HEK293 (cell line): ENCODE measurements around the gene MAP4K4.

Experiments used
- CTCF ChIA-PET: fragments of 350-600 bp; formaldehyde crosslinking; extraction: SDS; loops from one replicate; lab custom pipeline; 2021; ENCODE audit warnings: antibody characterized with exemption; lab: Yijun Ruan, JAX
- POLR2A ChIA-PET: fragments of 300-600 bp; formaldehyde crosslinking; extraction: SDS; loops from one replicate; lab custom pipeline; 2020; ENCODE audit warnings: antibody characterized with exemption, inconsistent platforms; lab: Yijun Ruan, JAX
- H3K27ac ChIP-seq: fragments of 200-500 bp; sonication (Bioruptor generic); 2 replicates; pipeline ENCODE4 v1.5.1; 2014; ENCODE audit warnings: low read depth, low read length, control low read depth, inconsistent platforms; ENCODE audit errors: extremely low read depth
- H3K36me3 ChIP-seq, 2 experiments: fragments of 200-500 bp in 1 of 2; sonication (Bioruptor generic) in 1 of 2; 1 replicate in 1 of 2; 2 replicates in 1 of 2; pipeline ENCODE4 v1.5.1; 2014 to 2017; ENCODE audit warnings: inconsistent platforms in 2 of 2, low read length in 2 of 2; ENCODE audit not compliant: control insufficient read depth in 2 of 2, insufficient read depth in 1 of 2
- H3K4me1 ChIP-seq: fragments of 200-500 bp; sonication (Bioruptor generic); 2 replicates; pipeline ENCODE4 v1.5.1; 2014; ENCODE audit warnings: mild to moderate bottlenecking, low read length, inconsistent platforms; ENCODE audit not compliant: control insufficient read depth, insufficient read depth
- H3K4me3 ChIP-seq: 2 replicates; pipeline ENCODE4 v1.5.1; 2011; ENCODE audit warnings: low read depth, mild to moderate bottlenecking, control low read depth, low read length, moderate library complexity
- H3K9me3 ChIP-seq: fragments of 200-500 bp; sonication (Bioruptor generic); 2 replicates; pipeline ENCODE4 v1.5.1; 2014; ENCODE audit warnings: low read depth, low read length, inconsistent platforms; ENCODE audit not compliant: control insufficient read depth, insufficient read depth
- FEZF1 ChIP-seq: fragments of 450-650 bp; formaldehyde crosslinking; IDR thresholded peaks from 2 replicates; pipeline ENCODE4 v1.5.1; 2016; ENCODE audit warnings: missing biosample characterization, missing genetic modification characterization
- GFI1B ChIP-seq: fragments of 450-650 bp; formaldehyde crosslinking; IDR thresholded peaks from 2 replicates; pipeline ENCODE4 v1.5.1; 2016; ENCODE audit warnings: missing biosample characterization, missing genetic modification characterization
- KLF1 ChIP-seq: fragments of 450-650 bp; formaldehyde crosslinking; IDR thresholded peaks from 2 replicates; pipeline ENCODE4 v1.5.1; 2016; ENCODE audit warnings: missing biosample characterization, missing genetic modification characterization
- OSR2 ChIP-seq: fragments of 450-650 bp; formaldehyde crosslinking; IDR thresholded peaks from 2 replicates; pipeline ENCODE4 v1.5.1; 2016; ENCODE audit warnings: missing biosample characterization, missing genetic modification characterization
- REPIN1 ChIP-seq: fragments of 450-650 bp; formaldehyde crosslinking; IDR thresholded peaks from 2 replicates; pipeline ENCODE4 v1.5.1; 2017; ENCODE audit warnings: missing biosample characterization, missing genetic modification characterization, low read depth
- TCF7L2 ChIP-seq: IDR thresholded peaks from 2 replicates; pipeline ENCODE4 v1.6.1; 2011; ENCODE audit warnings: low read depth, mild to moderate bottlenecking, inconsistent platforms, low read length, moderate library complexity, borderline replicate concordance
- ZBTB17 ChIP-seq: fragments of 450-650 bp; formaldehyde crosslinking; IDR thresholded peaks from 2 replicates; pipeline ENCODE4 v1.5.1; 2016; ENCODE audit warnings: missing biosample characterization, missing genetic modification characterization
- ZBTB20 ChIP-seq: fragments of 450-650 bp; formaldehyde crosslinking; IDR thresholded peaks from 2 replicates; pipeline ENCODE4 v1.5.1; 2016; ENCODE audit warnings: missing biosample characterization, missing genetic modification characterization
- ZFP41 ChIP-seq: fragments of 450-650 bp; formaldehyde crosslinking; IDR thresholded peaks from 2 replicates; pipeline ENCODE4 v1.5.1; 2016; ENCODE audit warnings: missing biosample characterization, missing genetic modification characterization, borderline replicate concordance
- ZIC2 ChIP-seq: fragments of 450-650 bp; formaldehyde crosslinking; IDR thresholded peaks from 2 replicates; pipeline ENCODE4 v1.5.1; 2016; ENCODE audit warnings: missing biosample characterization, missing genetic modification characterization
- ZNF132 ChIP-seq: fragments of 450-650 bp; formaldehyde crosslinking; IDR thresholded peaks from 2 replicates; pipeline ENCODE4 v1.5.1; 2017; ENCODE audit warnings: missing biosample characterization, missing genetic modification characterization, borderline replicate concordance
- ZNF211 ChIP-seq: fragments of 450-650 bp; formaldehyde crosslinking; IDR thresholded peaks from 2 replicates; pipeline ENCODE4 v1.5.1; 2016; ENCODE audit warnings: low read depth, missing biosample characterization, missing genetic modification characterization
- ZNF292 ChIP-seq: fragments of 450-650 bp; formaldehyde crosslinking; IDR thresholded peaks from 2 replicates; pipeline ENCODE4 v1.5.1; 2016; ENCODE audit warnings: low read depth, missing biosample characterization, missing genetic modification characterization, borderline replicate concordance
- ZNF324 ChIP-seq: fragments of 450-650 bp; formaldehyde crosslinking; IDR thresholded peaks from 2 replicates; pipeline ENCODE4 v1.5.1; 2016; ENCODE audit warnings: missing biosample characterization, missing genetic modification characterization
- ZNF354C ChIP-seq: fragments of 450-650 bp; formaldehyde crosslinking; IDR thresholded peaks from 2 replicates; pipeline ENCODE4 v1.5.1; 2016; ENCODE audit warnings: missing biosample characterization, missing genetic modification characterization, low read depth, borderline replicate concordance
- ZNF423 ChIP-seq: fragments of 450-650 bp; formaldehyde crosslinking; IDR thresholded peaks from 2 replicates; pipeline ENCODE4 v1.5.1; 2016; ENCODE audit warnings: missing biosample characterization, missing genetic modification characterization
- ZNF501 ChIP-seq: fragments of 450-650 bp; formaldehyde crosslinking; IDR thresholded peaks from 2 replicates; pipeline ENCODE4 v1.5.1; 2016; ENCODE audit warnings: missing biosample characterization, missing genetic modification characterization
- ZNF530 ChIP-seq: fragments of 450-650 bp; formaldehyde crosslinking; IDR thresholded peaks from 2 replicates; pipeline ENCODE4 v1.5.1; 2016; ENCODE audit warnings: low read depth, missing biosample characterization, missing genetic modification characterization
- ZNF571 ChIP-seq: fragments of 450-650 bp; formaldehyde crosslinking; IDR thresholded peaks from 2 replicates; pipeline ENCODE4 v1.5.0; 2017; ENCODE audit warnings: missing biosample characterization, missing genetic modification characterization
- ZNF768 ChIP-seq: fragments of 450-650 bp; formaldehyde crosslinking; IDR thresholded peaks from 2 replicates; pipeline ENCODE4 v1.5.1; 2018; ENCODE audit warnings: missing biosample characterization, mild to moderate bottlenecking, missing genetic modification characterization
- TF ChIP-seq, protein P1 (sequence below): fragments of 450-650 bp; formaldehyde crosslinking; IDR thresholded peaks from 2 replicates; pipeline ENCODE4 v1.5.1; 2016; ENCODE audit warnings: missing biosample characterization, missing genetic modification characterization
- TF ChIP-seq, protein P2 (sequence below): fragments of 450-650 bp; formaldehyde crosslinking; IDR thresholded peaks from 2 replicates; pipeline ENCODE4 v1.5.1; 2016; ENCODE audit warnings: missing biosample characterization, missing genetic modification characterization
- TF ChIP-seq, protein P3 (sequence below): fragments of 450-650 bp; formaldehyde crosslinking; IDR thresholded peaks from 2 replicates; pipeline ENCODE4 v1.5.1; 2016; ENCODE audit warnings: missing biosample characterization, missing genetic modification characterization

The MAP4K4 gene

DNA sequence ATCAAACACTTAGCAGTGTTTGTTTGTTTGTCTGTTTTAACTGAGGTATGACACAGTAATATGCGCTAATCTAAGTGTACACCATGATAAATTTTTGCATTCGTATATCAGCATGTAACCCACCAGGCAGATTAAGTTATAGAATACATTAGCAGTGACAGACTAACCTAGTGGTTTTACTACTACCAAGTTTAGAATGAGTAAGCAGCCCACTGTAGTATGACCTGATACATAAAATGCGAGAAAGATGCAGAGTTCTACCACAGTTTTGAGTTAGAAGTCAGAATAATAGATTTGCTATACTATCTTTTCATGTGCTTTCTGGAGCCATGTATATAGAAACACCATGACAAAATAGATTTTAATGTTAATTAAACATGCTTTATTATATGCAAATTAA, 19.1 kb upstream of the MAP4K4 start:
- Histone ChIP-seq H3K9me3 (no peaks in the 10 kb centered on the region), H3K4me3 (no peak overlapping the region), H3K36me3 (no peaks in the 10 kb centered on the region), H3K4me1 (no peaks in the 10 kb centered on the region), H3K27ac (no peak overlapping the region)
- TF ChIP-seq ZNF211 (tag by site-specific recombination) (no peak), ZNF423 (tag by site-specific recombination) (no peak), ZNF132 (tag by site-specific recombination) (no peak), ZNF571 (tag by site-specific recombination) (no peak), ZNF530 (tag by site-specific recombination) (no peak)
- CTCF ChIA-PET, result no interaction called here
- POLR2A ChIA-PET, result no interaction called here

DNA sequence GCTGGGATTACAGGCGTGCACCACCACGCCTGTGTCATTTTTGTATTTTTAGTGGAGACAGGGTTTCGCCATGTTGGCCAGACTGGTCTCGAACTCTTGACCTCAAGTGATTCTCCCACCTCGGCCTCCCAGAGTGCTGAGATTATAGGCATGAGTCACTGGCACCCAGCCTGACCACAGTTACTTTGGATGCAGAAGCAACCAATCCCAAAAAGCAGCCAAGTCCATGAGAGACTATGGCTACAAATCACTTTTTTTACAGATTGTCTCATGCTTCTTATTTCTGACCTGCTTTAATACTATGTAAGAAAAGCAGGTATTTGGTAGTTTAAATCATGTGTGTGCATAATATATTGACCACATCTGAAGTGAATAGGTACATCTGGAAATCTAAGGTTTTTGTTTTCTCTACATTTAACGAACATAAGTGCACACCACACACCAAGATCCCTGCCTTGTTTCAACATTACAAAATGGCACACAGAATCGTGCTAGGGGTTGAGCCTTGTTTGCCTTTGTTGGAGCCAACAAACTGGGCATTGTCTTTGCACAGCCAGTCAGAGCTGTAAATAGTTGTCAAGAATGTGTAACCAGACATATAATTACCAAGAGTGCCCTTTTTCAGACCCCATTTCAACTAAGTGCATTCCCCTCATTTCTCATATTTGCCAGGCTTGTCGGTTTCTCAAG, 18.3 kb upstream of the MAP4K4 start:
- no peaks in the 10 kb centered on the region for H3K9me3 ChIP-seq
- TF ChIP-seq ZIC2, result no peak
- no peak for TF ChIP-seq OSR2 (tag by site-specific recombination)
- TF ChIP-seq, all 188 proteins: peak for 0
- CTCF ChIA-PET, result no interaction called here
- H3K4me1 ChIP-seq, result no peaks in the 10 kb centered on the region
- no peak overlapping the region for H3K27ac ChIP-seq
- POLR2A ChIA-PET, result no interaction called here
- H3K36me3 ChIP-seq, result no peaks in the 10 kb centered on the region
- no peak overlapping the region for H3K4me3 ChIP-seq

DNA sequence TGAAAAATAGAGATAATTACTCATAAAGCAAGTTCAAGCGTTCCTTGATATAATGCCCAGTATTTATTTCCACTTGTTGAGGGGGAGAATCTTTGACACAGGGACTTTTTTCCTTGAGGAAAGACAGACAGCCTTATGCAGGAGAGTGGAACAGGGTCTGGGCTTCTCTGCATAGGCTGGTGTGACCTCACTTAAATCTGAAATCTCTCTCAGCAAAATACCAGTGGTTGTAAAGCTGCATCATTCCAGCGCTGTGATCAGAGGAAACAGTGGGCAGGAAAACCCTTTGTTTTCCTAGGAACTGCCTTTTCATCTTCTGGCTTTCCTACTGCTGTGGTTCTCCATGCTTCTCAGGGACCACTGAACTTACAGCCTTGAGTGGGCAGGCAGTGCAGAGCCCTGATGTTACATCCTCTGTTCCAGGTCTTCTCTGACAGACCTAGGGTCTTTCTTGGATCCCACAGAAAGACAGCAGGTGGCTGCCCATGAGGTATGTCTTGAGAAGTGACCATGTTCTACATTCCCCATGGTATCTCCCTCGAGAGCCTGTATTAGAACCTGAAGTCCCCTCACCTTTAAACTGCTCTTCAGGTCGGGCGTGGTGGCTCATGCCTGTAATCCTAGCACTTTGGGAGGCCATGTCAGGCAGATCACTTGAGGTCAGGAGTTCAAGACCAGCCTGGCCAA, 17.6 kb upstream of the MAP4K4 start:
- no peaks in the 10 kb centered on the region for H3K4me1 ChIP-seq
- TF ChIP-seq KLF1, result no peak
- TF ChIP-seq ZBTB20 (tag by site-specific recombination), result no peak
- H3K4me3 ChIP-seq, result no peak overlapping the region
- ChIA-PET CTCF (no interaction called here), POLR2A (no interaction called here)
- H3K36me3 ChIP-seq, result no peaks in the 10 kb centered on the region
- no peaks in the 10 kb centered on the region for H3K9me3 ChIP-seq
- H3K27ac ChIP-seq, result no peak overlapping the region

DNA sequence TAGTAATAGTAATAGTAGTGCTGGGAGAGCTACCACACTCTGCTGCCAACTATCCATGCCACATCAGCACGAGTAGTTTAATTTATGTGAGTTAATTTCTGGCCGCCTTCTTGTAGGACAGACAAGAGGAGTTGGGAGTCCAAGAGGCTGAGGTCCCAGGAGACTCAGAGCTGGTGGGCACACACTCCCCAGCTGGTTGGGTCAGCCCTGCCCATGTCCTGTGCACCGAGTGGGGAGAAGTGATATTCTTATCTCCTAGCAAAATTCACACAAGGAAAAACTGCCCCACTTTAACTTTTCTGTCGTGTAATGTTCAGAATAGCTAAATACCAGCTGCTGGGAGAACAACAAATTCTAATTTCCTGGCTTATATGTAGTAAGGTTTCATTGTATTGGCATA, 15.2 kb upstream of the MAP4K4 start:
- POLR2A ChIA-PET, result no interaction called here
- Histone ChIP-seq H3K27ac (no peak overlapping the region), H3K4me1 (no peaks in the 10 kb centered on the region), H3K4me3 (no peak overlapping the region), H3K36me3 (no peaks in the 10 kb centered on the region), H3K9me3 (no peaks in the 10 kb centered on the region)
- CTCF ChIA-PET, result no interaction called here
- TF ChIP-seq ZBTB17 (tag by site-specific recombination), result no peak
- TF ChIP-seq ZNF354C (tag by site-specific recombination), result no peak
- no peak for TF ChIP-seq ZNF324 (tag by site-specific recombination)
- TF ChIP-seq TCF7L2, result no peak
- TF ChIP-seq, protein P1, sequence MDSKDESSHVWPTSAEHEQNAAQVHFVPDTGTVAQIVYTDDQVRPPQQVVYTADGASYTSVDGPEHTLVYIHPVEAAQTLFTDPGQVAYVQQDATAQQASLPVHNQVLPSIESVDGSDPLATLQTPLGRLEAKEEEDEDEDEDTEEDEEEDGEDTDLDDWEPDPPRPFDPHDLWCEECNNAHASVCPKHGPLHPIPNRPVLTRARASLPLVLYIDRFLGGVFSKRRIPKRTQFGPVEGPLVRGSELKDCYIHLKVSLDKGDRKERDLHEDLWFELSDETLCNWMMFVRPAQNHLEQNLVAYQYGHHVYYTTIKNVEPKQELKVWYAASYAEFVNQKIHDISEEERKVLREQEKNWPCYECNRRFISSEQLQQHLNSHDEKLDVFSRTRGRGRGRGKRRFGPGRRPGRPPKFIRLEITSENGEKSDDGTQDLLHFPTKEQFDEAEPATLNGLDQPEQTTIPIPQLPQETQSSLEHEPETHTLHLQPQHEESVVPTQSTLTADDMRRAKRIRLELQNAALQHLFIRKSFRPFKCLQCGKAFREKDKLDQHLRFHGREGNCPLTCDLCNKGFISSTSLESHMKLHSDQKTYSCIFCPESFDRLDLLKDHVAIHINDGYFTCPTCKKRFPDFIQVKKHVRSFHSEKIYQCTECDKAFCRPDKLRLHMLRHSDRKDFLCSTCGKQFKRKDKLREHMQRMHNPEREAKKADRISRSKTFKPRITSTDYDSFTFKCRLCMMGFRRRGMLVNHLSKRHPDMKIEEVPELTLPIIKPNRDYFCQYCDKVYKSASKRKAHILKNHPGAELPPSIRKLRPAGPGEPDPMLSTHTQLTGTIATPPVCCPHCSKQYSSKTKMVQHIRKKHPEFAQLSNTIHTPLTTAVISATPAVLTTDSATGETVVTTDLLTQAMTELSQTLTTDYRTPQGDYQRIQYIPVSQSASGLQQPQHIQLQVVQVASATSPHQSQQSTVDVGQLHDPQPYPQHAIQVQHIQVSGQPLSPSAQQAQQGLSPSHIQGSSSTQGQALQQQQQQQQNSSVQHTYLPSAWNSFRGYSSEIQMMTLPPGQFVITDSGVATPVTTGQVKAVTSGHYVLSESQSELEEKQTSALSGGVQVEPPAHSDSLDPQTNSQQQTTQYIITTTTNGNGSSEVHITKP (tag by site-specific recombination), result no peak
- no peak for TF ChIP-seq ZFP41 (tag by site-specific recombination)
- no peak for TF ChIP-seq REPIN1 (tag by site-specific recombination)
- TF ChIP-seq, protein P2, sequence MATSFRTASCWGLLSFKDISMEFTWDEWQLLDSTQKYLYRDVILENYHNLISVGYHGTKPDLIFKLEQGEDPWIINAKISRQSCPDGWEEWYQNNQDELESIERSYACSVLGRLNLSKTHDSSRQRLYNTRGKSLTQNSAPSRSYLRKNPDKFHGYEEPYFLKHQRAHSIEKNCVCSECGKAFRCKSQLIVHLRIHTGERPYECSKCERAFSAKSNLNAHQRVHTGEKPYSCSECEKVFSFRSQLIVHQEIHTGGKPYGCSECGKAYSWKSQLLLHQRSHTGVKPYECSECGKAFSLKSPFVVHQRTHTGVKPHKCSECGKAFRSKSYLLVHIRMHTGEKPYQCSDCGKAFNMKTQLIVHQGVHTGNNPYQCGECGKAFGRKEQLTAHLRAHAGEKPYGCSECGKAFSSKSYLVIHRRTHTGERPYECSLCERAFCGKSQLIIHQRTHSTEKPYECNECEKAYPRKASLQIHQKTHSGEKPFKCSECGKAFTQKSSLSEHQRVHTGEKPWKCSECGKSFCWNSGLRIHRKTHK (tag by site-specific recombination), result no peak
- TF ChIP-seq GFI1B (tag by site-specific recombination), result no peak
- TF ChIP-seq FEZF1, result no peak
- TF ChIP-seq, protein P3, sequence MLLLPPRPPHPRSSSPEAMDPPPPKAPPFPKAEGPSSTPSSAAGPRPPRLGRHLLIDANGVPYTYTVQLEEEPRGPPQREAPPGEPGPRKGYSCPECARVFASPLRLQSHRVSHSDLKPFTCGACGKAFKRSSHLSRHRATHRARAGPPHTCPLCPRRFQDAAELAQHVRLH, result no peak
- no peak for TF ChIP-seq ZNF501
- no peak for TF ChIP-seq ZNF768 (tag by site-specific recombination)
- no peak for TF ChIP-seq ZNF292 (tag by site-specific recombination)
